Measurements from ENCODE around the gene ZNF619. TPM values are rescaled to one million over a fixed set of nuclear protein-coding genes. Genes with fewer than 3 reads are reported as not detected.

ZNF619 gene
- total RNA-seq, 1 donor from 2014 or later, result 8.4 TPM

GRCh38 chr3:40490916-40491315, 14.0 kb downstream of the ZNF619 start:
- peaks cover 13% of the 10 kb centered on the region for H3K9me3 Mint-ChIP-seq (ENCODE audit: unreplicated experiment)
- TF ChIP-seq CTCF (IDR thresholded peaks at IDR 0.05), result no peak
- no peaks in the 10 kb centered on the region for H3K27me3 Mint-ChIP-seq (ENCODE audit: unreplicated experiment)
- H3K27ac Mint-ChIP-seq (ENCODE audit: unreplicated experiment), result no peak overlapping the region
- no peak overlapping the region for H3K4me3 Mint-ChIP-seq (ENCODE audit: unreplicated experiment)
- H3K4me1 Mint-ChIP-seq (ENCODE audit: unreplicated experiment), result no peaks in the 10 kb centered on the region
- DNase-seq (ENCODE audit: extremely low spot score, unreplicated experiment), result no peak
- peaks cover 25% of the 10 kb centered on the region for H3K36me3 Mint-ChIP-seq (ENCODE audit: unreplicated experiment)

- H3K4me1 Mint-ChIP-seq (ENCODE audit: unreplicated experiment), result no peaks in the 10 kb centered on the region
- H3K36me3 Mint-ChIP-seq (ENCODE audit: unreplicated experiment), result no peaks in the 10 kb centered on the region
- TF ChIP-seq CTCF (IDR thresholded peaks at IDR 0.05), result no peak
- no peak overlapping the region for H3K27ac Mint-ChIP-seq (ENCODE audit: unreplicated experiment)
- H3K9me3 Mint-ChIP-seq (ENCODE audit: unreplicated experiment), result no peaks in the 10 kb centered on the region
- H3K4me3 Mint-ChIP-seq (ENCODE audit: unreplicated experiment), result no peak overlapping the region
- DNase-seq (ENCODE audit: extremely low spot score, unreplicated experiment), result no peak
- no peaks in the 10 kb centered on the region for H3K27me3 Mint-ChIP-seq (ENCODE audit: unreplicated experiment)
Measured at GRCh38 chr3:40494698-40495097, 17.8 kb downstream of the ZNF619 start.

- Mint-ChIP-seq H3K27me3 (ENCODE audit: unreplicated experiment) (no peaks in the 10 kb centered on the region), H3K4me3 (ENCODE audit: unreplicated experiment) (no peak overlapping the region), H3K27ac (ENCODE audit: unreplicated experiment) (no peak overlapping the region), H3K9me3 (ENCODE audit: unreplicated experiment) (no peaks in the 10 kb centered on the region), H3K36me3 (ENCODE audit: unreplicated experiment) (no peaks in the 10 kb centered on the region), H3K4me1 (ENCODE audit: unreplicated experiment) (no peaks in the 10 kb centered on the region)
- no peak for TF ChIP-seq CTCF (IDR thresholded peaks at IDR 0.05)
- DNase-seq (ENCODE audit: extremely low spot score, unreplicated experiment), result no peak
Measured at GRCh38 chr3:40497288-40497687, 20.4 kb downstream of the ZNF619 start.

GRCh38 chr3:40499952-40500351, 23.0 kb downstream of the ZNF619 start:
- H3K27ac Mint-ChIP-seq (ENCODE audit: unreplicated experiment), result no peak overlapping the region
- H3K4me3 Mint-ChIP-seq (ENCODE audit: unreplicated experiment), result no peak overlapping the region
- no peaks in the 10 kb centered on the region for H3K9me3 Mint-ChIP-seq (ENCODE audit: unreplicated experiment)
- no peaks in the 10 kb centered on the region for H3K36me3 Mint-ChIP-seq (ENCODE audit: unreplicated experiment)
- peaks cover 5% of the 10 kb centered on the region for H3K4me1 Mint-ChIP-seq (ENCODE audit: unreplicated experiment)
- TF ChIP-seq CTCF (IDR thresholded peaks at IDR 0.05), result no peak
- H3K27me3 Mint-ChIP-seq (ENCODE audit: unreplicated experiment), result no peaks in the 10 kb centered on the region
- DNase-seq (ENCODE audit: extremely low spot score, unreplicated experiment), result no peak

GRCh38 chr3:40502034-40502433, 25.1 kb downstream of the ZNF619 start:
- H3K36me3 Mint-ChIP-seq (ENCODE audit: unreplicated experiment), result no peaks in the 10 kb centered on the region
- no peak overlapping the region for H3K4me3 Mint-ChIP-seq (ENCODE audit: unreplicated experiment)
- H3K4me1 Mint-ChIP-seq (ENCODE audit: unreplicated experiment), result peaks cover 19% of the 10 kb centered on the region
- TF ChIP-seq CTCF (IDR thresholded peaks at IDR 0.05), result no peak
- H3K27ac Mint-ChIP-seq (ENCODE audit: unreplicated experiment), result no peak overlapping the region
- no peak for DNase-seq (ENCODE audit: extremely low spot score, unreplicated experiment)
- H3K9me3 Mint-ChIP-seq (ENCODE audit: unreplicated experiment), result no peaks in the 10 kb centered on the region
- H3K27me3 Mint-ChIP-seq (ENCODE audit: unreplicated experiment), result no peaks in the 10 kb centered on the region

All from osteocyte (in vitro differentiated cells).